Breast epithelium (tissue), 4 donors: Measurements from ENCODE around the gene C20orf144. TPM values are rescaled to one million over a fixed set of nuclear protein-coding genes. Genes with fewer than 3 reads are reported as not detected.

Source experiments
- DNase-seq, 2 donors: peaks; one replicate each; pipeline ENCODE4 v3.0.0-alpha.2; 2019; ENCODE audit warnings: low spot score in 2 of 2
- H3K27ac ChIP-seq, 2 donors: fragments of 200-600 bp; sonication (generic) in 1 of 2; one replicate each; pipeline ENCODE4 v1.5.1; 2016 to 2019; ENCODE audit warnings: mild to moderate bottlenecking in 1 of 2
- H3K27me3 ChIP-seq, 2 donors: fragments of 200-600 bp; sonication (generic) in 1 of 2; one replicate each; pipeline versions ENCODE4 v1.5.1 to v1.6.0; 2017 to 2019; ENCODE audit warnings: control low read depth in 1 of 2, mild to moderate bottlenecking in 1 of 2
- H3K36me3 ChIP-seq: fragments of 200-600 bp; one replicate; pipeline ENCODE4 v1.5.1; 2019
- H3K4me1 ChIP-seq, 2 donors: fragments of 200-600 bp; sonication (generic); one replicate each; pipeline ENCODE4 v1.5.1; 2016 to 2019; ENCODE audit warnings: control low read depth in 1 of 2
- H3K4me3 ChIP-seq, 3 donors: fragments of 200-600 bp; sonication (generic); 1 replicate in 2 of 3; 2 replicates in 1 of 3; pipeline ENCODE4 v1.5.1; 2016 to 2019; ENCODE audit warnings: mild to moderate bottlenecking in 3 of 3, moderate library complexity in 2 of 3
- H3K9me3 ChIP-seq, 2 donors: fragments of 200-600 bp; sonication (generic) in 1 of 2; one replicate each; pipeline ENCODE4 v1.5.1; 2016 to 2019; ENCODE audit warnings: control low read depth in 1 of 2
- CTCF ChIP-seq, 3 donors: fragments of 450-650 bp; IDR thresholded peaks; one replicate each; pipeline ENCODE4 v1.5.1; 2016 to 2017; ENCODE audit warnings: antibody characterized with exemption in 3 of 3, mild to moderate bottlenecking in 3 of 3, moderate library complexity in 3 of 3
- POLR2A ChIP-seq: fragments of 450-650 bp; IDR thresholded peaks from one replicate; pipeline ENCODE4 v1.6.1; 2016; ENCODE audit warnings: antibody characterized with exemption, mild to moderate bottlenecking, moderate library complexity
- POLR2AphosphoS5 ChIP-seq, 3 donors: sonication (generic); formaldehyde crosslinking; IDR thresholded peaks; one replicate each; pipeline ENCODE4 v1.6.1; 2017; ENCODE audit warnings: antibody characterized with exemption in 3 of 3
- intact Hi-C: fragments of 100-400 bp; cut with DNase I; formaldehyde crosslinking; loops from one replicate; pipeline ENCODE4 v1.15.1; 2023; ENCODE audit warnings: low total_unique reads
- total RNA-seq, 3 donors: library from RNA; depleted of rRNA; stranded (reverse); fragments of >200 nt; gene quantifications; one replicate each; pipeline ENCODE4 v1.1.0, GENCODE V29; 2016

Gene C20orf144
- total RNA-seq, 3 donors from 2014 or later: 0.16 to 0.33 (median 0.29) TPM

- Histone ChIP-seq H3K27ac (peak overlapping the region in 1 of 2 donors; percentile 32), H3K9me3 (no peaks in the 10 kb centered on the region), H3K4me3 (no peak overlapping the region), H3K27me3 (no peaks in the 10 kb centered on the region), H3K36me3 (no peaks in the 10 kb centered on the region), H3K4me1 (peaks cover 0 to 4% of the 10 kb centered on the region in 2 donors)
- no peak for DNase-seq
- intact Hi-C loops: no loop called here
- TF ChIP-seq CTCF (IDR thresholded peaks at IDR 0.05) (no peak), POLR2AphosphoS5 (IDR thresholded peaks at IDR 0.05) (no peak), POLR2A (no peak)
These were observed 16.0 kb downstream of the C20orf144 start for GRCh38 chr20:33677991-33678702.

GRCh38 chr20:33679758-33680485 is 17.8 kb downstream of the C20orf144 start:
- Histone ChIP-seq H3K4me1 (no peaks in the 10 kb centered on the region), H3K4me3 (no peak overlapping the region), H3K27ac (no peak overlapping the region), H3K9me3 (no peaks in the 10 kb centered on the region), H3K27me3 (no peaks in the 10 kb centered on the region), H3K36me3 (no peaks in the 10 kb centered on the region)
- intact Hi-C loops: no loop called here
- DNase-seq: no peak
- TF ChIP-seq POLR2A (no peak), POLR2AphosphoS5 (IDR thresholded peaks at IDR 0.05) (no peak), CTCF (IDR thresholded peaks at IDR 0.05) (no peak)

- Histone ChIP-seq H3K9me3 (no peaks in the 10 kb centered on the region), H3K27me3 (no peaks in the 10 kb centered on the region), H3K27ac (no peak overlapping the region), H3K4me3 (no peak overlapping the region), H3K36me3 (no peaks in the 10 kb centered on the region), H3K4me1 (peaks cover 4 to 7% of the 10 kb centered on the region in 2 donors)
- intact Hi-C loops: no loop called here
- TF ChIP-seq POLR2AphosphoS5 (IDR thresholded peaks at IDR 0.05) (no peak), CTCF (IDR thresholded peaks at IDR 0.05) (no peak), POLR2A (no peak)
- DNase-seq: no peak
These were observed 18.6 kb downstream of the C20orf144 start for GRCh38 chr20:33680686-33681085.

- Histone ChIP-seq H3K36me3 (no peaks in the 10 kb centered on the region), H3K4me3 (no peak overlapping the region), H3K9me3 (no peaks in the 10 kb centered on the region), H3K27ac (no peak overlapping the region), H3K27me3 (no peaks in the 10 kb centered on the region), H3K4me1 (peaks cover 6 to 8% of the 10 kb centered on the region in 2 donors)
- no peak for TF ChIP-seq POLR2AphosphoS5 (IDR thresholded peaks at IDR 0.05)
- no peak for TF ChIP-seq POLR2A
- TF ChIP-seq CTCF (IDR thresholded peaks at IDR 0.05): no peak
- DNase-seq: no peak
- intact Hi-C loops: no loop called here
These were observed 19.2 kb downstream of the C20orf144 start for GRCh38 chr20:33681288-33681687.

GRCh38 chr20:33681728-33682353 is 19.7 kb downstream of the C20orf144 start:
- TF ChIP-seq CTCF (IDR thresholded peaks at IDR 0.05) (no peak), POLR2A (no peak), POLR2AphosphoS5 (IDR thresholded peaks at IDR 0.05) (no peak)
- Histone ChIP-seq H3K27ac (no peak overlapping the region), H3K4me1 (peaks cover 6 to 8% of the 10 kb centered on the region in 2 donors), H3K9me3 (no peaks in the 10 kb centered on the region), H3K4me3 (no peak overlapping the region), H3K36me3 (no peaks in the 10 kb centered on the region), H3K27me3 (no peaks in the 10 kb centered on the region)
- no peak for DNase-seq
- intact Hi-C loops: no loop called here
